ENCODE measurements around the gene TDRD1.

DNA sequence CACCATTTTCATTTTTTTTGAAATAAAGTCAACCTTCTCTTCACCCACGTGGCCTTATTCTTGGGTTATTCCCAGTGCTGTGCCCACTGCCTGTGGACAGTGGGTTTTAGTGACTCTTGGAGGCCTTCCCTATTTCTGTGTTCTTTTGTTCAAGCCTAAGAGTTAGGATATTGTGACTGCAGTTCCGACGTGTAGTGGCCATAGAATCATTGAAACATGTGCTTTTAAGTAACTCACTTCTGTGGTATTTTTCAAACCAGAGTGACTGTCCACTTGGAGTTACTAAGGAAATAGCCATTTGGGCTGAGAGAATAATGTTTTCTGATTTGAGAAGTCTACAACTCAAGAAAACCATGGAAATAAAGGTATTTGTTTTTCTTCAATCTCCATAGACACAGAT is 23.7 kb downstream of the TDRD1 start:
- TF ChIP-seq CTCF (IDR thresholded peaks at IDR 0.05; ENCODE audit: low read depth, low read length, missing input control) (no peak), FOXA2 (IDR thresholded peaks at IDR 0.05) (no peak), MAX (IDR thresholded peaks at IDR 0.05) (no peak), YY1 (IDR thresholded peaks at IDR 0.05) (no peak)
- TF ChIP-seq, protein P1, sequence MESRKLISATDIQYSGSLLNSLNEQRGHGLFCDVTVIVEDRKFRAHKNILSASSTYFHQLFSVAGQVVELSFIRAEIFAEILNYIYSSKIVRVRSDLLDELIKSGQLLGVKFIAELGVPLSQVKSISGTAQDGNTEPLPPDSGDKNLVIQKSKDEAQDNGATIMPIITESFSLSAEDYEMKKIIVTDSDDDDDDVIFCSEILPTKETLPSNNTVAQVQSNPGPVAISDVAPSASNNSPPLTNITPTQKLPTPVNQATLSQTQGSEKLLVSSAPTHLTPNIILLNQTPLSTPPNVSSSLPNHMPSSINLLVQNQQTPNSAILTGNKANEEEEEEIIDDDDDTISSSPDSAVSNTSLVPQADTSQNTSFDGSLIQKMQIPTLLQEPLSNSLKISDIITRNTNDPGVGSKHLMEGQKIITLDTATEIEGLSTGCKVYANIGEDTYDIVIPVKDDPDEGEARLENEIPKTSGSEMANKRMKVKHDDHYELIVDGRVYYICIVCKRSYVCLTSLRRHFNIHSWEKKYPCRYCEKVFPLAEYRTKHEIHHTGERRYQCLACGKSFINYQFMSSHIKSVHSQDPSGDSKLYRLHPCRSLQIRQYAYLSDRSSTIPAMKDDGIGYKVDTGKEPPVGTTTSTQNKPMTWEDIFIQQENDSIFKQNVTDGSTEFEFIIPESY (IDR thresholded peaks at IDR 0.05), result no peak
